HEK293 (cell line): ENCODE measurements around the gene SCAMP2.

Source experiments
- CTCF ChIA-PET: fragments of 350-600 bp; formaldehyde crosslinking; extraction: SDS; loops from one replicate; lab custom pipeline; 2021; ENCODE audit warnings: antibody characterized with exemption; lab: Yijun Ruan, JAX
- POLR2A ChIA-PET: fragments of 300-600 bp; formaldehyde crosslinking; extraction: SDS; loops from one replicate; lab custom pipeline; 2020; ENCODE audit warnings: antibody characterized with exemption, inconsistent platforms; lab: Yijun Ruan, JAX
- H3K27ac ChIP-seq: fragments of 200-500 bp; sonication (Bioruptor generic); 2 replicates; pipeline ENCODE4 v1.5.1; 2014; ENCODE audit warnings: low read depth, low read length, control low read depth, inconsistent platforms; ENCODE audit errors: extremely low read depth
- H3K36me3 ChIP-seq, 2 experiments: fragments of 200-500 bp in 1 of 2; sonication (Bioruptor generic) in 1 of 2; 1 replicate in 1 of 2; 2 replicates in 1 of 2; pipeline ENCODE4 v1.5.1; 2014 to 2017; ENCODE audit warnings: inconsistent platforms in 2 of 2, low read length in 2 of 2; ENCODE audit not compliant: control insufficient read depth in 2 of 2, insufficient read depth in 1 of 2
- H3K4me1 ChIP-seq: fragments of 200-500 bp; sonication (Bioruptor generic); 2 replicates; pipeline ENCODE4 v1.5.1; 2014; ENCODE audit warnings: mild to moderate bottlenecking, low read length, inconsistent platforms; ENCODE audit not compliant: control insufficient read depth, insufficient read depth
- H3K4me3 ChIP-seq: 2 replicates; pipeline ENCODE4 v1.5.1; 2011; ENCODE audit warnings: low read depth, mild to moderate bottlenecking, control low read depth, low read length, moderate library complexity
- H3K9me3 ChIP-seq: fragments of 200-500 bp; sonication (Bioruptor generic); 2 replicates; pipeline ENCODE4 v1.5.1; 2014; ENCODE audit warnings: low read depth, low read length, inconsistent platforms; ENCODE audit not compliant: control insufficient read depth, insufficient read depth
- GLIS1 ChIP-seq: fragments of 450-650 bp; formaldehyde crosslinking; IDR thresholded peaks from 2 replicates; pipeline ENCODE4 v1.5.1; 2016; ENCODE audit warnings: missing biosample characterization, missing genetic modification characterization
- GLIS2 ChIP-seq: fragments of 450-650 bp; formaldehyde crosslinking; IDR thresholded peaks from 2 replicates; pipeline ENCODE4 v1.5.1; 2016; ENCODE audit warnings: missing biosample characterization, missing genetic modification characterization
- KLF16 ChIP-seq: fragments of 450-650 bp; formaldehyde crosslinking; IDR thresholded peaks from 2 replicates; pipeline ENCODE4 v1.5.1; 2017; ENCODE audit warnings: missing biosample characterization, missing genetic modification characterization
- KLF17 ChIP-seq: fragments of 450-650 bp; formaldehyde crosslinking; IDR thresholded peaks from 2 replicates; pipeline ENCODE4 v1.5.1; 2016; ENCODE audit warnings: missing biosample characterization, missing genetic modification characterization
- PRDM2 ChIP-seq: fragments of 450-650 bp; formaldehyde crosslinking; IDR thresholded peaks from 2 replicates; pipeline ENCODE4 v1.5.1; 2016; ENCODE audit warnings: missing biosample characterization, missing genetic modification characterization, borderline replicate concordance
- SP7 ChIP-seq: fragments of 450-650 bp; formaldehyde crosslinking; IDR thresholded peaks from 2 replicates; pipeline ENCODE4 v1.5.1; 2016; ENCODE audit warnings: missing biosample characterization, missing genetic modification characterization
- ZBTB17 ChIP-seq: fragments of 450-650 bp; formaldehyde crosslinking; IDR thresholded peaks from 2 replicates; pipeline ENCODE4 v1.5.1; 2016; ENCODE audit warnings: missing biosample characterization, missing genetic modification characterization
- ZBTB20 ChIP-seq: fragments of 450-650 bp; formaldehyde crosslinking; IDR thresholded peaks from 2 replicates; pipeline ENCODE4 v1.5.1; 2016; ENCODE audit warnings: missing biosample characterization, missing genetic modification characterization
- ZBTB48 ChIP-seq: fragments of 450-650 bp; formaldehyde crosslinking; IDR thresholded peaks from 2 replicates; pipeline ENCODE4 v1.5.1; 2016; ENCODE audit warnings: missing biosample characterization, missing genetic modification characterization
- ZIC2 ChIP-seq: fragments of 450-650 bp; formaldehyde crosslinking; IDR thresholded peaks from 2 replicates; pipeline ENCODE4 v1.5.1; 2016; ENCODE audit warnings: missing biosample characterization, missing genetic modification characterization
- ZNF121 ChIP-seq: fragments of 450-650 bp; formaldehyde crosslinking; IDR thresholded peaks from 2 replicates; pipeline ENCODE4 v1.5.1; 2016; ENCODE audit warnings: missing biosample characterization, missing genetic modification characterization
- ZNF202 ChIP-seq: fragments of 450-650 bp; formaldehyde crosslinking; IDR thresholded peaks from 2 replicates; pipeline ENCODE4 v1.5.1; 2016; ENCODE audit warnings: missing biosample characterization, missing genetic modification characterization, borderline replicate concordance
- ZNF366 ChIP-seq: fragments of 450-650 bp; formaldehyde crosslinking; conservative IDR thresholded peaks from 2 replicates; pipeline ENCODE4 v1.5.1; 2016; ENCODE audit warnings: missing biosample characterization, missing genetic modification characterization
- ZNF707 ChIP-seq: fragments of 450-650 bp; formaldehyde crosslinking; IDR thresholded peaks from 2 replicates; pipeline ENCODE4 v1.5.1; 2016; ENCODE audit warnings: missing biosample characterization, missing genetic modification characterization
- ZXDB ChIP-seq: fragments of 450-650 bp; formaldehyde crosslinking; IDR thresholded peaks from 2 replicates; pipeline ENCODE4 v1.5.1; 2016; ENCODE audit warnings: missing biosample characterization, missing genetic modification characterization
- TF ChIP-seq, protein P1 (sequence below): fragments of 450-650 bp; formaldehyde crosslinking; IDR thresholded peaks from 2 replicates; pipeline ENCODE4 v1.5.1; 2016; ENCODE audit warnings: missing biosample characterization, missing genetic modification characterization
- TF ChIP-seq, protein P2 (sequence below): fragments of 450-650 bp; formaldehyde crosslinking; IDR thresholded peaks from 2 replicates; pipeline ENCODE4 v1.5.1; 2016; ENCODE audit warnings: missing biosample characterization, missing genetic modification characterization

Gene SCAMP2

DNA sequence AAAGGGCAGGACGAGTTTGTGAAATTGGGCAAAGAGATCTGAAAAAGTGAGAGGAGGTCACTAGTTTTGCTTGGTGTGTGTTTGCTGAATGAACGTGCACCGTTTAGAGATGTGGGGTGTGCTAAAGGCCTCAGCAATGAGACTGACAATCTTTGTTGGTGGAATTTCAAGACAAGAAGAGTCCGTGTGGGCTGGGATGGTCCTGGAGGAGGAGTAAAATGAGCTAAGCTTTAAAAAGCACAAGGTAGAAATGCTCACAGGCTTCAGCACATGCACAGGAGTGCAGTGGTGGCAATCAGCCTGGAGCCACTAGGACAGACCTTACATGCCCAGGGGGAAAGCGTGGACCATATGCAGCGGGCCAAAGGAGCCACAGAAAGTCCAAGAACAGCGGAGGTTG lies 48.2 kb downstream of the SCAMP2 start (continued):
- TF ChIP-seq PRDM2 (tag by site-specific recombination) (no peak), ZXDB (tag by site-specific recombination) (no peak), ZNF366 (tag by site-specific recombination) (no peak), KLF16 (tag by site-specific recombination) (no peak)

DNA sequence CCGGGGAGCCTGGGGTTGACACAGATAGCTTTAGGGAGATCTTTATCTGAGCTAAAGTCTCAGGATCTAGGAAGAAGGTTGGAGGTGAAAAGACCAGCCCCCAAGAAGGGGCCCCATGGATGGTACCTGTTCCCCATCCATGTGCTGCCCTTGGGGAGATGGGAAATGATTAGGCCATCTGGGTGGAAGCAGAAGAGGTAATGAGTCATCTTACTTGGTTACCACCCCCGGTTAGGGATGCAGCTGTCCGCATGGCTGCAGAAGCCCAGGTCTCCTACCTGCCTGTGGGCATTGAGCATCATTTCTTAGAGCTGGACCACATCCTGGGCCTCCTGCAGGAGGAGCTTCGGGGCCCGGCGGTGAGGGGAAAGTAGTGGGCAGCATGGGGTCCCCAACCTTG lies 49.8 kb downstream of the SCAMP2 start:
- H3K27ac ChIP-seq = no peak overlapping the region
- no peaks in the 10 kb centered on the region for H3K9me3 ChIP-seq
- ChIA-PET CTCF (interaction anchor here (0.6 to 1.6 kb wide), 3 partner anchors 13 to 201 kb away, joined by 3 to 4 read pairs (median 3); no protein-coding TSS in a partner anchor), POLR2A (no interaction called here)
- TF ChIP-seq ZBTB48 (tag by site-specific recombination) (0 out of 2 replicates have a peak, but pooled peaks have one; percentile 22), ZNF707 (tag by site-specific recombination) (no peak), ZIC2 (0 out of 2 replicates have a peak, but pooled peaks have one; percentile 22), ZNF202 (tag by site-specific recombination) (no peak), ZBTB17 (tag by site-specific recombination) (peak; percentile 36; the same call in 1 of the 2 replicates), GLIS2 (tag by site-specific recombination) (peak; percentile 20; the same call in 1 of the 2 replicates), ZBTB20 (tag by site-specific recombination) (peak; percentile 16; the same call in 1 of the 2 replicates), ZNF121 (tag by site-specific recombination) (no peak), SP7 (tag by site-specific recombination) (0 out of 2 replicates have a peak, but pooled peaks have one; percentile 21), GLIS1 (tag by site-specific recombination) (0 out of 2 replicates have a peak, but pooled peaks have one; percentile 24), KLF17 (tag by site-specific recombination) (0 out of 2 replicates have a peak, but pooled peaks have one; percentile 22)
- TF ChIP-seq, protein P1, sequence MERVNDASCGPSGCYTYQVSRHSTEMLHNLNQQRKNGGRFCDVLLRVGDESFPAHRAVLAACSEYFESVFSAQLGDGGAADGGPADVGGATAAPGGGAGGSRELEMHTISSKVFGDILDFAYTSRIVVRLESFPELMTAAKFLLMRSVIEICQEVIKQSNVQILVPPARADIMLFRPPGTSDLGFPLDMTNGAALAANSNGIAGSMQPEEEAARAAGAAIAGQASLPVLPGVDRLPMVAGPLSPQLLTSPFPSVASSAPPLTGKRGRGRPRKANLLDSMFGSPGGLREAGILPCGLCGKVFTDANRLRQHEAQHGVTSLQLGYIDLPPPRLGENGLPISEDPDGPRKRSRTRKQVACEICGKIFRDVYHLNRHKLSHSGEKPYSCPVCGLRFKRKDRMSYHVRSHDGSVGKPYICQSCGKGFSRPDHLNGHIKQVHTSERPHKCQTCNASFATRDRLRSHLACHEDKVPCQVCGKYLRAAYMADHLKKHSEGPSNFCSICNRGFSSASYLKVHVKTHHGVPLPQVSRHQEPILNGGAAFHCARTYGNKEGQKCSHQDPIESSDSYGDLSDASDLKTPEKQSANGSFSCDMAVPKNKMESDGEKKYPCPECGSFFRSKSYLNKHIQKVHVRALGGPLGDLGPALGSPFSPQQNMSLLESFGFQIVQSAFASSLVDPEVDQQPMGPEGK (tag by site-specific recombination) = 0 out of 2 replicates have a peak, but pooled peaks have one; percentile 34
- TF ChIP-seq, protein P2, sequence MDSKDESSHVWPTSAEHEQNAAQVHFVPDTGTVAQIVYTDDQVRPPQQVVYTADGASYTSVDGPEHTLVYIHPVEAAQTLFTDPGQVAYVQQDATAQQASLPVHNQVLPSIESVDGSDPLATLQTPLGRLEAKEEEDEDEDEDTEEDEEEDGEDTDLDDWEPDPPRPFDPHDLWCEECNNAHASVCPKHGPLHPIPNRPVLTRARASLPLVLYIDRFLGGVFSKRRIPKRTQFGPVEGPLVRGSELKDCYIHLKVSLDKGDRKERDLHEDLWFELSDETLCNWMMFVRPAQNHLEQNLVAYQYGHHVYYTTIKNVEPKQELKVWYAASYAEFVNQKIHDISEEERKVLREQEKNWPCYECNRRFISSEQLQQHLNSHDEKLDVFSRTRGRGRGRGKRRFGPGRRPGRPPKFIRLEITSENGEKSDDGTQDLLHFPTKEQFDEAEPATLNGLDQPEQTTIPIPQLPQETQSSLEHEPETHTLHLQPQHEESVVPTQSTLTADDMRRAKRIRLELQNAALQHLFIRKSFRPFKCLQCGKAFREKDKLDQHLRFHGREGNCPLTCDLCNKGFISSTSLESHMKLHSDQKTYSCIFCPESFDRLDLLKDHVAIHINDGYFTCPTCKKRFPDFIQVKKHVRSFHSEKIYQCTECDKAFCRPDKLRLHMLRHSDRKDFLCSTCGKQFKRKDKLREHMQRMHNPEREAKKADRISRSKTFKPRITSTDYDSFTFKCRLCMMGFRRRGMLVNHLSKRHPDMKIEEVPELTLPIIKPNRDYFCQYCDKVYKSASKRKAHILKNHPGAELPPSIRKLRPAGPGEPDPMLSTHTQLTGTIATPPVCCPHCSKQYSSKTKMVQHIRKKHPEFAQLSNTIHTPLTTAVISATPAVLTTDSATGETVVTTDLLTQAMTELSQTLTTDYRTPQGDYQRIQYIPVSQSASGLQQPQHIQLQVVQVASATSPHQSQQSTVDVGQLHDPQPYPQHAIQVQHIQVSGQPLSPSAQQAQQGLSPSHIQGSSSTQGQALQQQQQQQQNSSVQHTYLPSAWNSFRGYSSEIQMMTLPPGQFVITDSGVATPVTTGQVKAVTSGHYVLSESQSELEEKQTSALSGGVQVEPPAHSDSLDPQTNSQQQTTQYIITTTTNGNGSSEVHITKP (tag by site-specific recombination) = peak; percentile 54
- H3K4me1 ChIP-seq = 0 out of 2 replicates have a peak, but pooled peaks cover 2% of the 10 kb centered on the region
- no peak overlapping the region for H3K4me3 ChIP-seq
- no peaks in the 10 kb centered on the region for H3K36me3 ChIP-seq
